Panc1 (cell line): Measurements from ENCODE around the gene KRT76. TPM values are rescaled to one million over a fixed set of nuclear protein-coding genes. Genes with fewer than 3 reads are reported as not detected.
A peak's percentile ranks its signal among the peaks of the same experiment; 100 is the strongest.

ENCODE experiments used
- ATAC-seq: fragments of 200-7000 bp; cut with Tn5 transposase; 2 replicates; pipeline ENCODE4 v1.9.1; 2020; ENCODE audit warnings: mild to moderate bottlenecking, moderate library complexity
- BruUV-seq: library from RNA; stranded (reverse); fragments of 400-500 nt; replicated peaks from 2 replicates; lab custom pipeline; 2021; lab: Mats Ljungman, UMichigan
- CTCF ChIA-PET: fragments of 300-600 bp; sonication (Branson Sonifier 250); formaldehyde crosslinking; loops from one replicate; lab custom pipeline; 2022; ENCODE audit warnings: antibody characterized with exemption; lab: Charles Lee
- POLR2A ChIA-PET: fragments of 300-600 bp; sonication (Branson Sonifier 250); formaldehyde crosslinking; loops from one replicate; lab custom pipeline; 2022; ENCODE audit warnings: antibody characterized with exemption; lab: Charles Lee
- DNase-seq: peaks from one replicate; pipeline ENCODE4 v3.0.0-alpha.2; 2010; ENCODE audit warnings: low read depth, low spot score
- H3K27ac ChIP-seq: 2 replicates; pipeline ENCODE4 v1.5.1; 2011; ENCODE audit warnings: mild to moderate bottlenecking, low read length, inconsistent platforms
- H3K27me3 ChIP-seq: fragments of 200-500 bp; sonication (Bioruptor generic); 2 replicates; pipeline ENCODE4 v1.6.0; 2014; ENCODE audit warnings: low read length, inconsistent platforms; ENCODE audit not compliant: control insufficient read depth, insufficient read depth
- H3K36me3 ChIP-seq: fragments of 200-500 bp; sonication (Bioruptor generic); 2 replicates; pipeline ENCODE4 v1.5.1; 2014; ENCODE audit warnings: inconsistent platforms, mild to moderate bottlenecking, low read length, moderate library complexity; ENCODE audit not compliant: control insufficient read depth, insufficient read depth
- H3K4me1 ChIP-seq: 2 replicates; pipeline ENCODE4 v1.5.1; 2011; ENCODE audit warnings: inconsistent platforms, mild to moderate bottlenecking, low read length, moderate library complexity; ENCODE audit not compliant: control insufficient read depth, insufficient read depth
- H3K4me3 ChIP-seq, 2 experiments: 2 replicates each; pipeline ENCODE4 v1.5.1; 2011 to 2012; ENCODE audit warnings: low read depth in 2 of 2, low read length in 2 of 2, mild to moderate bottlenecking in 2 of 2, inconsistent platforms in 1 of 2, moderate library complexity in 1 of 2
- H3K9me3 ChIP-seq: fragments of 200-500 bp; sonication (Bioruptor generic); 2 replicates; pipeline ENCODE4 v1.5.1; 2014; ENCODE audit warnings: low read depth, mild to moderate bottlenecking, inconsistent platforms, low read length, moderate library complexity; ENCODE audit not compliant: control insufficient read depth, insufficient read depth
- CTCF ChIP-seq: fragments of 450-650 bp; IDR thresholded peaks from 2 replicates; pipeline ENCODE4 v1.5.1; 2017; ENCODE audit warnings: mild to moderate bottlenecking
- POLR2AphosphoS5 ChIP-seq: IDR thresholded peaks from 2 replicates; pipeline ENCODE4 v1.6.1; 2012; ENCODE audit warnings: mild to moderate bottlenecking, low read depth, low read length, moderate library complexity
- REST ChIP-seq, 2 experiments: IDR thresholded peaks; 2 replicates each; pipeline ENCODE4 v1.6.1; 2011 to 2012; ENCODE audit warnings: low read depth in 2 of 2, control low read depth in 1 of 2, low read length in 1 of 2, mild to moderate bottlenecking in 1 of 2, moderate library complexity in 1 of 2; ENCODE audit not compliant: insufficient read depth in 1 of 2
- SIN3A ChIP-seq: IDR thresholded peaks from 2 replicates; pipeline ENCODE4 v1.6.1; 2012; ENCODE audit warnings: low read depth, mild to moderate bottlenecking, low read length, moderate library complexity, borderline replicate concordance; ENCODE audit not compliant: insufficient read depth
- TCF7L2 ChIP-seq: IDR thresholded peaks from 2 replicates; pipeline ENCODE4 v1.6.1; 2011; ENCODE audit warnings: mild to moderate bottlenecking, low read depth, low read length, inconsistent platforms
- in situ Hi-C: cut with HindIII; loops from 2 replicates; pipeline ENCODE4 v1.10.0; 2016; ENCODE audit warnings: low sequenced_read_pairs, low pct_unique_long_range_greater_than_20kb
- intact Hi-C: fragments of 100-400 bp; cut with micrococcal nuclease; formaldehyde crosslinking; loops from one replicate; pipeline ENCODE4 v1.10.0; 2022; ENCODE audit not compliant: unreplicated experiment
- total RNA-seq: library from RNA; stranded (reverse); gene quantifications from one replicate; pipeline ENCODE4 v1.2.1, GENCODE V29; 2021; ENCODE audit not compliant: unreplicated experiment

KRT76 gene
- total RNA-seq, 1 experiment from 2014 or later: not detected

GRCh38 chr12:52821826-52822660 lies 44.9 kb upstream of the KRT76 start:
- Histone ChIP-seq H3K27ac (no peak overlapping the region), H3K9me3 (no peaks in the 10 kb centered on the region), H3K36me3 (no peaks in the 10 kb centered on the region), H3K27me3 (no peaks in the 10 kb centered on the region), H3K4me3 (no peak overlapping the region), H3K4me1 (peaks cover 7% of the 10 kb centered on the region)
- TF ChIP-seq SIN3A: no peak
- CTCF ChIA-PET: no interaction called here
- in situ Hi-C loops: no loop called here
- ATAC-seq (peak; percentile 52), DNase-seq (no peak)
- POLR2A ChIA-PET: no interaction called here
- intact Hi-C loops: no loop called here
- BruUV-seq: no TSS peak

- TF ChIP-seq CTCF (no peak), SIN3A (no peak), POLR2AphosphoS5 (no peak), TCF7L2 (no peak), REST (IDR thresholded peaks at IDR 0.05; ENCODE audit: insufficient read depth in 1 of 2, low read depth in 2 of 2, low read length in 1 of 2) (no peak)
- H3K4me1 ChIP-seq: peaks cover 7% of the 10 kb centered on the region
- ATAC-seq: no peak
- ChIA-PET CTCF (no interaction called here), POLR2A (no interaction called here)
- no peaks in the 10 kb centered on the region for H3K36me3 ChIP-seq
- no peak overlapping the region for H3K4me3 ChIP-seq
- in situ Hi-C loops (no loop called here), intact Hi-C loops (no loop called here)
- no peaks in the 10 kb centered on the region for H3K9me3 ChIP-seq
- no peak for DNase-seq
- BruUV-seq: no TSS peak
- H3K27ac ChIP-seq: no peak overlapping the region
- no peaks in the 10 kb centered on the region for H3K27me3 ChIP-seq
These were observed 44.1 kb upstream of the KRT76 start for GRCh38 chr12:52821071-52821730.
